ENCODE measurements around the gene INPP5A. TPM values are rescaled to one million over a fixed set of nuclear protein-coding genes. Genes with fewer than 3 reads are reported as not detected.

INPP5A gene
- total and polyA plus RNA-seq, 2 of the 13 experiments (the other 11 are each of a cell fraction or from before 2014, with no cell fraction given): 17.5 to 37.9 TPM

GRCh38 chr10:132536877-132537683 lies 507 bp upstream of the INPP5A start (continued):
- TF ChIP-seq NFAT5 (CRISPR knock-in tag; IDR thresholded peaks at IDR 0.05): peak; percentile 34; the same call in 1 of the 2 replicates
- TF ChIP-seq KDM3A (CRISPR knock-in tag; IDR thresholded peaks at IDR 0.05; ENCODE audit: low read depth): no peak
- TF ChIP-seq ZNF777 (CRISPR knock-in tag; IDR thresholded peaks at IDR 0.05): peak; percentile 50
- no peak for TF ChIP-seq FOXO1 (CRISPR knock-in tag; IDR thresholded peaks at IDR 0.05)
- no peak for TF ChIP-seq NR2F1 (CRISPR knock-in tag; IDR thresholded peaks at IDR 0.05)
- TF ChIP-seq RBAK (CRISPR knock-in tag; IDR thresholded peaks at IDR 0.05): no peak
- TF ChIP-seq KLF13 (CRISPR knock-in tag; IDR thresholded peaks at IDR 0.05): no peak
- peak; percentile 42; the same call in 1 of the 2 replicates for TF ChIP-seq FOXP4 (CRISPR knock-in tag; IDR thresholded peaks at IDR 0.05)
- no peak for TF ChIP-seq NRL (CRISPR knock-in tag; IDR thresholded peaks at IDR 0.05; ENCODE audit: borderline replicate concordance)
- TF ChIP-seq SRSF1 (optimal IDR thresholded peaks at IDR 0.05; ENCODE audit: low read depth, low read length): no peak
- TF ChIP-seq PRDM4 (CRISPR knock-in tag; IDR thresholded peaks at IDR 0.05; ENCODE audit: borderline replicate concordance): no peak
- TF ChIP-seq ZNF772 (CRISPR knock-in tag; IDR thresholded peaks at IDR 0.05): peak; percentile 67
- TF ChIP-seq BORCS8-MEF2B (CRISPR knock-in tag; IDR thresholded peaks at IDR 0.05): peak; percentile 32; the same call in 1 of the 2 replicates
- peak; percentile 90 for TF ChIP-seq RNF2 (conservative IDR thresholded peaks at IDR 0.05; ENCODE audit: low read depth)
- TF ChIP-seq ZNF264 (CRISPR knock-in tag; IDR thresholded peaks at IDR 0.05): no peak
- TF ChIP-seq ZNF770 (CRISPR knock-in tag; IDR thresholded peaks at IDR 0.05): peak; percentile 27; the same call in 1 of the 2 replicates

Data from HepG2 (cell line).